GM23248 (cell line): ENCODE measurements around the gene EPHB6. TPM values are rescaled to one million over a fixed set of nuclear protein-coding genes. Genes with fewer than 3 reads are reported as not detected.

ENCODE experiments used
- DNase-seq: peaks from one replicate; pipeline ENCODE4 v3.0.0-alpha.2; 2015
- H2AFZ ChIP-seq: fragments of 200-600 bp; sonication (generic); 2 replicates; pipeline ENCODE4 v1.6.1; 2016; ENCODE audit warnings: antibody characterized with exemption
- H3F3A ChIP-seq: fragments of 200-600 bp; sonication (generic); 2 replicates; pipeline ENCODE4 v1.6.1; 2016; ENCODE audit warnings: mild to moderate bottlenecking, antibody characterized with exemption, mixed run types; ENCODE audit not compliant: insufficient read depth
- H3K27ac ChIP-seq: fragments of 200-600 bp; sonication (generic); 2 replicates; pipeline ENCODE4 v1.5.1; 2016; ENCODE audit warnings: mild to moderate bottlenecking
- H3K27me3 ChIP-seq: fragments of 200-600 bp; sonication (generic); replicated peaks from 2 replicates; pipeline ENCODE4 v1.6.1; 2016; ENCODE audit warnings: mild to moderate bottlenecking; ENCODE audit not compliant: insufficient read depth
- H3K36me3 ChIP-seq: fragments of 200-600 bp; sonication (generic); 2 replicates; pipeline ENCODE4 v1.6.1; 2016; ENCODE audit warnings: low read depth, mild to moderate bottlenecking
- H3K4me1 ChIP-seq: fragments of 200-600 bp; sonication (generic); 2 replicates; pipeline ENCODE4 v1.6.1; 2016; ENCODE audit warnings: mild to moderate bottlenecking; ENCODE audit not compliant: insufficient read depth
- H3K4me2 ChIP-seq: fragments of 200-600 bp; sonication (generic); one replicate; pipeline ENCODE4 v1.6.1; 2016; ENCODE audit warnings: mild to moderate bottlenecking; ENCODE audit not compliant: unreplicated experiment
- H3K4me3 ChIP-seq: fragments of 200-600 bp; sonication (generic); 2 replicates; pipeline ENCODE4 v1.5.1; 2016; ENCODE audit warnings: mild to moderate bottlenecking
- H3K79me2 ChIP-seq: fragments of 200-600 bp; sonication (generic); 2 replicates; pipeline ENCODE4 v1.6.1; 2016; ENCODE audit warnings: mild to moderate bottlenecking; ENCODE audit not compliant: insufficient read depth
- H3K9ac ChIP-seq: fragments of 200-600 bp; sonication (generic); 2 replicates; pipeline ENCODE4 v1.6.1; 2016; ENCODE audit warnings: mild to moderate bottlenecking
- H3K9me2 ChIP-seq: fragments of 200-600 bp; sonication (generic); 2 replicates; pipeline ENCODE4 v1.6.1; 2016; ENCODE audit warnings: mixed run types, mild to moderate bottlenecking, moderate library complexity; ENCODE audit not compliant: insufficient read depth
- H3K9me3 ChIP-seq: fragments of 200-600 bp; sonication (generic); one replicate; pipeline ENCODE4 v1.6.1; 2017; ENCODE audit warnings: low read depth
- H4K20me1 ChIP-seq: fragments of 200-600 bp; sonication (generic); 2 replicates; pipeline ENCODE4 v1.6.0; 2016; ENCODE audit not compliant: insufficient read depth
- EZH2 ChIP-seq: fragments of 200-600 bp; sonication (generic); IDR thresholded peaks from 2 replicates; pipeline ENCODE4 v1.6.1; 2018; ENCODE audit warnings: antibody characterized with exemption, mild to moderate bottlenecking; ENCODE audit not compliant: insufficient read depth, poor library complexity, severe bottlenecking
- EZH2phosphoT487 ChIP-seq: fragments of 200-600 bp; sonication (generic); IDR thresholded peaks from 2 replicates; pipeline ENCODE4 v1.6.1; 2018; ENCODE audit warnings: antibody characterized with exemption, moderate library complexity, mild to moderate bottlenecking, low read depth; ENCODE audit not compliant: insufficient read depth
- WGBS, 2 experiments: methylation state at CpG; one replicate each; pipeline ENCODE4 v1.1.6; 2015 to 2017; ENCODE audit warnings: low lambda C conversion rate in 2 of 2, low coverage in 1 of 2; ENCODE audit errors: missing lambda C conversion rate in 2 of 2; 5-methylcytosine and 5-hydroxymethylcytosine counted together
- in situ Hi-C: fragments of 300-500 bp; cut with MboI; formaldehyde crosslinking; loops from 2 replicates; pipeline ENCODE4 v1.15.0; 2020
- polyA plus RNA-seq: library from polyadenylated mRNA; unstranded; fragments of >200 nt; fragmentation: Nextera tagmentation; extraction: Ambion mirVana; gene quantifications from 2 replicates; pipeline ENCODE4 v1.2.1, GENCODE V29; 2016
- total RNA-seq: library from RNA; depleted of rRNA; stranded (reverse); fragments of >200 nt; shearing (Covaris generic); gene quantifications from 2 replicates; pipeline ENCODE4 v1.2.3, GENCODE V29; 2014

Gene EPHB6
- total and polyA plus RNA-seq, 2 experiments from 2014 or later = 0.11 to 1.2 TPM

DNA sequence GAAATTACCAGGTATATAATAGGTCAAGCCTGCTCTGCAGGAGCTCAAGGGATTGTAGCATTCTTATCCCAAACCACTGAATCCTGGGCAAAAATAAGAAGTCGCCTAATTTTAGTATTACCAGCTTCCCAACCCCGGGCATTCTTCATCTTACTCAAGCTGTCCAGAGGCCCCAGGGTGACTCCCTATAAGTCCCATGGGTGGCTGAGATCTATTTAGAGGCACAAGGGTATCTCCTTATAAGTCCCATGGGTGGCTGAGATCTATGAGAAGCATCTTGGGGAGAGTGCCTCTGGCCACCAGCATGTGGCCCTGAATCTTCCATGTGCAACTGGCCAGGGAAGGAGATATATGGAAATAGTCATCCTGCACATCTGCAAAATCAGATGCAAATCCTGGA lies 45.2 kb upstream of the EPHB6 start:
- H3K4me2 ChIP-seq = no peak overlapping the region
- WGBS, 2 experiments = 82 to 88% methylated on average over 2 of the region's 2 CpGs

DNA sequence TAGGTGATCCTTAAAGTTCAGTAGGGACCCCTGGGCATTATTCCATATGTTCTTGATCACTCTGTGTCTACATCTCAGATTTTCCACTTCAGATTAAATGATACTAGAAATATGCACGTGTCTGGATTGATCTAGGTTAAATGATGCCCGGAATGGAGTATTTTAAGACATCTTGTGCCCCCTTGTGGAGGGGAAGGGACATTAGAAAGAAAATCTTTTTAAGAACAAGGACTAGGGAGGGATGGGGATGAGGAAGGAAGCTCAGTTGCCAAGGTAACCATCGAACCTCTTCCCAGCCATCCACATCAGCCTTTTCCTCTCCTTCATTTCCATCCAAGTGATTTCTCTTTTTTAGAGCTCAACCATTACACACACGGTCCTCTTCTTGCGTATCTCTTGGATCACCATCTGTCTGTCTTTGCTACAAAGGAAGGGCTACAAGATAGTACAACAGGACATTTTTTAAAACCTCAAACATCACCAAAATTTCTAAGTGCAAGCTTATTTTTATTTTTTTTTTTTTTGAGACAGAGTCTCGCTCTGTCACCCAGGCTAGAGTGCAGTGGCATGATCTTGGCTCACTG lies 43.6 kb upstream of the EPHB6 start:
- DNase-seq = peak; percentile 71

More for the DNA sequence above, 45.2 kb upstream of the EPHB6 start:
- DNase-seq = no peak
- H3K27me3 ChIP-seq = peaks cover 12% of the 10 kb centered on the region
- H3K9ac ChIP-seq = no peak overlapping the region
- H3F3A ChIP-seq = peaks cover 17% of the 10 kb centered on the region
- no peak for TF ChIP-seq EZH2
- TF ChIP-seq EZH2phosphoT487 = no peak
- no peaks in the 10 kb centered on the region for H3K9me3 ChIP-seq
- H3K4me1 ChIP-seq = peaks cover 9% of the 10 kb centered on the region
- in situ Hi-C loops = no loop called here
- no peaks in the 10 kb centered on the region for H3K9me2 ChIP-seq
- H3K79me2 ChIP-seq = no peaks in the 10 kb centered on the region
- H3K36me3 ChIP-seq = no peaks in the 10 kb centered on the region
- H3K27ac ChIP-seq = no peak overlapping the region
- H4K20me1 ChIP-seq = no peaks in the 10 kb centered on the region
- no peak overlapping the region for H3K4me3 ChIP-seq
- H2AFZ ChIP-seq = no peak overlapping the region

DNA sequence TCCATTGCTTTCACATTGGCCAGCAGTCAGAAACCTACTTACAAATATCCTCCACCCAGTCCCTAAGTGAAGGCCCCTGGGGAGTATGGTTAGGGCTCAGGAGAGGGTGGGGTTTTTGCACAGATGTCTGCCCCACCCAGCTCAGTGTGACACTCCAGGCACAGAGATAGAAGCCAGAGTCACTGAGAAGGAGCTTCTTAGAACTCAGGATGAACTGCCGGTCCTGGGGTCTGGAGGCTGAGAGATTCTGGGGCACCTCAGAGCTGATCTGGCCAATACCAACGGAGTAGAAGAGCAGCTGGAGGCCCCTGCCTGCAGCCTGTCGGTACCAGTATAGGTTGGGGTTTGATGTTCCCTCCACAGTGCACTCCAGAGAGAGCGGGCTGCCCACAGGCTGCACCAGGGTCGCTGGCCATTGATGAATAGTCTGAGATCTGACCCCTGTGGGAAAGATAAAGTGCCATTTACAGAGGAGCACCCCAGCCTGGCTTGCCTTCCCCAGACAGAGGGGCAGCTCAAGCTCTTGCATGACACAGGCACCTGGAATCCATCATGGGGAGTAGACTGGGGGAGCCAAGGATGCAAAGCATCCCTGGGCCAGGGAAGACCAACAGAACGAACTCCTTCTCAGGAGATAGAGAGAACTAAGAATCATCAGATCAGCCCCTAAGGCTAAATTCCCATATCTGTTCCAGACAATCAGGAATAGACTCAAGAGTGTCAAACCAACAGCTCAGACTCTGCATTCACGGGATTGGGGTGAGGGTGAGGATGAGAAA lies 42.2 kb upstream of the EPHB6 start:
- Histone ChIP-seq H3K79me2 (no peaks in the 10 kb centered on the region), H3K9me3 (no peaks in the 10 kb centered on the region), H3F3A (peaks cover 14% of the 10 kb centered on the region), H3K27ac (no peak overlapping the region), H3K27me3 (peaks cover 29% of the 10 kb centered on the region), H3K4me1 (peaks cover 9% of the 10 kb centered on the region), H4K20me1 (no peaks in the 10 kb centered on the region), H3K9ac (no peak overlapping the region), H3K9me2 (no peaks in the 10 kb centered on the region), H3K4me2 (no peak overlapping the region), H2AFZ (no peak overlapping the region), H3K36me3 (no peaks in the 10 kb centered on the region), H3K4me3 (no peak overlapping the region)
- TF ChIP-seq EZH2phosphoT487 (no peak), EZH2 (no peak)
- DNase-seq = peak; percentile 16
- in situ Hi-C loops = no loop called here
- WGBS, 2 experiments = 47 to 50% methylated on average over 7 of the region's 7 CpGs

More for the DNA sequence above, 43.6 kb upstream of the EPHB6 start:
- Histone ChIP-seq H3K36me3 (no peaks in the 10 kb centered on the region), H2AFZ (no peak overlapping the region), H3K27me3 (peaks cover 17% of the 10 kb centered on the region), H3K9me3 (no peaks in the 10 kb centered on the region), H3K4me3 (no peak overlapping the region), H3K9me2 (no peaks in the 10 kb centered on the region), H3K4me2 (no peak overlapping the region), H3K9ac (no peak overlapping the region), H4K20me1 (no peaks in the 10 kb centered on the region), H3K79me2 (no peaks in the 10 kb centered on the region), H3K4me1 (peaks cover 9% of the 10 kb centered on the region), H3F3A (peaks cover 17% of the 10 kb centered on the region), H3K27ac (no peak overlapping the region)
- in situ Hi-C loops = no loop called here
- TF ChIP-seq EZH2 (no peak), EZH2phosphoT487 (no peak)
- 24% methylated on average over 6 of the region's 6 CpGs for WGBS, 2 experiments

DNA sequence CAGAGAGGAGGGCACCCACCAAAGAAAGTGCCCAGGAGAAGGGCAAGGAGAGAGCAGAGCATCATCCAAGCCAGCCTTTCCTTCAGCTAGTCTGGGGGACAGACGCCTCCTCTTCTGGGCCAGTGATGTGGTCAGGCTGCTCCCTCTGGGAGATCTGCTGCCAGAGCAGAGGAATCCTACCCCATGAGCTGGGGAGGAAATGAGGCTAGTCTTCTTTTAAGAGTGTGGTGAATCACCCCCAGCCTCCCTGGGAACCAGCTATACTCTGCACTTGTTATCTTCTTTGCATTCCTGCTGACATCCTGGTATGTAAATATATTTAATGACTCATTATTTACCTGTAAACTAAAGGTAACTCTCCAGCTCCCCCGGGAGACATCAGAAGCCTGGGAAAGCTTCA lies 41.6 kb upstream of the EPHB6 start:
- peak; percentile 84 for DNase-seq
- Histone ChIP-seq H3K9me3 (no peaks in the 10 kb centered on the region), H3K9me2 (no peaks in the 10 kb centered on the region), H3K79me2 (no peaks in the 10 kb centered on the region), H3K4me3 (no peak overlapping the region), H3K27ac (no peak overlapping the region), H3K4me2 (no peak overlapping the region), H4K20me1 (no peaks in the 10 kb centered on the region), H3K27me3 (peaks cover 33% of the 10 kb centered on the region), H3K36me3 (no peaks in the 10 kb centered on the region), H2AFZ (no peak overlapping the region), H3K4me1 (peaks cover 9% of the 10 kb centered on the region), H3F3A (peaks cover 8% of the 10 kb centered on the region), H3K9ac (no peak overlapping the region)
- no peak for TF ChIP-seq EZH2
- no peak for TF ChIP-seq EZH2phosphoT487
- 0 to 2% methylated on average over 2 of the region's 2 CpGs for WGBS, 2 experiments
- in situ Hi-C loops = no loop called here
